GM19328 (cell line): ENCODE measurements around the gene COPS8.

Source experiments
- ATAC-seq: cut with Tn5 transposase; IDR thresholded peaks from one replicate; pipeline ENCODE4 v1.9.1; 2021; ENCODE audit warnings: mild to moderate bottlenecking, moderate library complexity; ENCODE audit not compliant: unreplicated experiment

Gene COPS8

GRCh38 chr2:237129625-237130263, 44.1 kb downstream of the COPS8 start:
- no peak for ATAC-seq

GRCh38 chr2:237130562-237131421, 45.1 kb downstream of the COPS8 start:
- no peak for ATAC-seq

- ATAC-seq = no peak
Observed at GRCh38 chr2:237131749-237132533, 46.3 kb downstream of the COPS8 start.

GRCh38 chr2:237132799-237133198, 47.1 kb downstream of the COPS8 start:
- ATAC-seq = no peak

GRCh38 chr2:237134321-237135230, 48.9 kb downstream of the COPS8 start:
- ATAC-seq = no peak

- ATAC-seq = no peak
Observed at GRCh38 chr2:237136824-237137223, 51.1 kb downstream of the COPS8 start.

GRCh38 chr2:237137626-237138323, 52.1 kb downstream of the COPS8 start:
- no peak for ATAC-seq

GRCh38 chr2:237139123-237139675, 53.5 kb downstream of the COPS8 start:
- no peak for ATAC-seq

GRCh38 chr2:237140689-237141285, 55.1 kb downstream of the COPS8 start:
- no peak for ATAC-seq

- ATAC-seq = no peak
Observed at GRCh38 chr2:237141571-237142051, 55.9 kb downstream of the COPS8 start.

- ATAC-seq = no peak
Observed at GRCh38 chr2:237143118-237143517, 57.4 kb downstream of the COPS8 start.

- ATAC-seq = no peak
Observed at GRCh38 chr2:237143676-237144440, 58.2 kb downstream of the COPS8 start.

- no peak for ATAC-seq
Observed at GRCh38 chr2:237144516-237144915, 58.8 kb downstream of the COPS8 start.

GRCh38 chr2:237147317-237147716, 61.6 kb downstream of the COPS8 start:
- ATAC-seq = no peak

GRCh38 chr2:237148624-237149023, 62.9 kb downstream of the COPS8 start:
- no peak for ATAC-seq

GRCh38 chr2:237149425-237149824, 63.7 kb downstream of the COPS8 start:
- ATAC-seq = no peak
